Midbrain (tissue), 1 donor: ENCODE data around the gene DAGLA.
"Not testable (repeated sequence)": the region's sequence is repeated elsewhere in the genome, so short reads cannot be mapped to it uniquely, and the experiment has no call there.

ENCODE experiments used
- DNase-seq: peaks from one replicate; lab custom pipeline; 2025; lab: John Stamatoyannopoulos, UW

DAGLA gene

DNA sequence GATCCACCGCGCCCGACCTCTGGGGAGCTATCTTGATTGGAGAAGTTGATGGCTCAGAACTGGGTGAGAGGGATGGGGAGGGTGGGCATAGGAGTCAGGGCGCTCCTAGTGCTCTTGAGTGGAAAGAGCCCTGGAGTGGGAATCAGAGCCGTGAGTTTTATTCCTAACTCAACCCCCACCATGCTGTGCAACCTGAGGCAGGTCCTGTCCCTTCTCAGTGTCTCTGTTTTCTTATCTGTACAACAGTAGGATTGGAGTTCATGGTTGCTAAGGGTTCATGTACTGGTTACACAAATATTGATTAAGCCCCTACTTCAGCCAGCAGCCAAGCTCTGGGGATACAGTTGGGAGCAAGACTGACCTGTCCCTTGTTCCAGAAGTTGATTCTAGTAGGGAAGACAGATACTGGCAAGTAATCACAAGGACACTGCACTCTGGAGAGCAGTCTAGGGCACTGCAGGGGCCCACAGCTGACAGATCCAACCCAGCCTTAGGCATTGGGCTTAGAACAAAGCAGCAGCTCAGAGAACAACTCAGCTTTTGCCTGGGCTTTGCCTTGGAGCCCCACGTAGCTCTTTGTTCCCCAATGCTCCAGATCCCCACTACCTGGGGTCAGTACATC is 12.4 kb upstream of the DAGLA start:
- DNase-seq: no peak

- DNase-seq: peak; percentile 9
Measured at GRCh38 chr11:61669417-61669816, 10.8 kb upstream of the DAGLA start.

DNA sequence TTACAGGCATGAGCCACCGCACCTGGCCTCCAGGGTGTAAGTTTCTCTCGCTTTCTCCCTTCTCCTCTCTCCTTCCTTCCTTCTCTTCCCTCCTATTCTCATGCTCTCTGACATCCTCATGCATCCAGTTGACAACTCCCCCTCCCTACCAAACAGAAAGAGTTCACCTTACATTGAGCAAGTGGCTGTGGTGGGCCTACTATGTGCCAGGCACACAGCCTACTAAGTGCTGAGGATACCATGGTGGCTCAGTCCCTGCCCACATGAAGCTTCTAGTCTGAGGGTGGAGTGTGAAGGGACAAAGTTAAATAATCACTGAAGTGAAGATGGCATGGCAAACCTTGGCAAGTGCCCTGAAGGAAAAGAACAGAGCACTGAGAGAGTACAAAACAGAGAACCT is 9.6 kb upstream of the DAGLA start:
- no peak for DNase-seq

- DNase-seq: no peak
Measured at GRCh38 chr11:61671527-61671926, 8.7 kb upstream of the DAGLA start.

DNA sequence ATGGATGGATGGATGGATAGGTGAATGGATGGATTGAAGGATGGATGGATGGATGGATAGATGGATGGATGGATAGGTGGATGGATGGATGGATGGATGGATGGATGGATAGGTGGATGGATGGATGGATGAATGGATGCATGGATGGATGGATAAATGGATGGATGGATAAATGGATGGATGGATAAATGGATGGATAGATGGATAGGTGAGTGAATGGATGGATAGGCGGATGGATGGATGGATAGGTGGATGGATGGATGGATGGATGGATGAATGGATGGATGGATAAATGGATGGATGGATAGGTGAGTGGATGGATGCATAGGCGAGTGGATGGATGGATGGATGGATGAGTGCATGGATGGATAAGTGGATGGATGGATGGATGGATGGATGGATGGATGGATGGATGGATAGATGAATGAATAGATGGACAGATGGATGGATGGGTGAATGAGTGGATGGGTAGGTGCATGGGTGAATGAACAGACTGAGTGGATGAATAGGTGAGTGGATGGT is 6.2 kb upstream of the DAGLA start:
- DNase-seq: not testable (repeated sequence)

DNA sequence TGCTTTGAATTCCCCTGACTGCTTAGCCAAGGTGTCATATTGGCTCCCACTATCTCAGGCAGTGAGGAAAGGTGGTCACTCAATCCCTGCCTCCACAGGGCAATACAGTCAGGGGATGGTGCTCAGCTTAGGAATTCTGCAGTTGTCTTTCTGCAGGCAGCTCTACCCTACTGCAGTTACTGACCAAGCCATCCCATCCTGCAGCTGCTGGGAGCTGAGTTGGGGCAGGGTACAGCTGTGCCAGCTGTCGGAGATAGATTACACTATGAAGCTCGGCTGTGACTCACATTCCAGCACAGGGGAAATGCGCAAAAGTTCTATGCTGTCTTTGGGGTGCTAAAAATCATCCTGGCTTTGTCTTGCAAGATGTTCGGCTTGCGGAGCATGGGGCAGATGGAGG is 4.4 kb upstream of the DAGLA start:
- DNase-seq: no peak

DNA sequence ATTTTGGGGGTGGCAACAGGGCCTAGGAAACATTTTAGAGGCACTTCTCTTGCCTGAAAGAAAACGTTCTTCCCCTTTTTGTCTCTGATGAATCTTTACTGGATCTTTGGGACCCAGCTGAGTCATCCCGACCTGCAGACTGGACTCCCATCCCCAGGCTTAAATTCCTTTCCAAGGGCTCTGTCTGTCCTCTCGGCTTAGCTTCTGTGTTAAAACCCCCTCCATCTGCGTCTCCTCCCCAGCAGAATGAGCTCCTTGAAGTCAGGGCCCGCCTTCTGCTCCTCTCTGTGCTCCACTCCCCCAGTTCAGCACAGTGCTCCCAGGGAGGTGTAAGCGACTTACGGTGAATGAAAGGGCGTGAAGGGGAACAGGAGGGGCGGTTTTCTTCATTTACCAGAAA is 895 bp upstream of the DAGLA start:
- DNase-seq: no peak

GRCh38 chr11:61680622-61681221 is 531 bp downstream of the DAGLA start:
- no peak for DNase-seq

- DNase-seq: no peak
Measured at GRCh38 chr11:61682093-61682732, 2.0 kb downstream of the DAGLA start.

- no peak for DNase-seq
Measured at GRCh38 chr11:61682906-61683675, 2.9 kb downstream of the DAGLA start.

GRCh38 chr11:61683961-61684869 is 4.0 kb downstream of the DAGLA start:
- DNase-seq: no peak

- DNase-seq: no peak
Measured at GRCh38 chr11:61684870-61685616, 4.9 kb downstream of the DAGLA start.

- DNase-seq: no peak
Measured at GRCh38 chr11:61685617-61685967, 5.4 kb downstream of the DAGLA start.

GRCh38 chr11:61686066-61686465 is 5.9 kb downstream of the DAGLA start:
- DNase-seq: no peak

- DNase-seq: no peak
Measured at GRCh38 chr11:61686469-61686868, 6.3 kb downstream of the DAGLA start.

GRCh38 chr11:61687420-61687819 is 7.2 kb downstream of the DAGLA start:
- DNase-seq: no peak

DNA sequence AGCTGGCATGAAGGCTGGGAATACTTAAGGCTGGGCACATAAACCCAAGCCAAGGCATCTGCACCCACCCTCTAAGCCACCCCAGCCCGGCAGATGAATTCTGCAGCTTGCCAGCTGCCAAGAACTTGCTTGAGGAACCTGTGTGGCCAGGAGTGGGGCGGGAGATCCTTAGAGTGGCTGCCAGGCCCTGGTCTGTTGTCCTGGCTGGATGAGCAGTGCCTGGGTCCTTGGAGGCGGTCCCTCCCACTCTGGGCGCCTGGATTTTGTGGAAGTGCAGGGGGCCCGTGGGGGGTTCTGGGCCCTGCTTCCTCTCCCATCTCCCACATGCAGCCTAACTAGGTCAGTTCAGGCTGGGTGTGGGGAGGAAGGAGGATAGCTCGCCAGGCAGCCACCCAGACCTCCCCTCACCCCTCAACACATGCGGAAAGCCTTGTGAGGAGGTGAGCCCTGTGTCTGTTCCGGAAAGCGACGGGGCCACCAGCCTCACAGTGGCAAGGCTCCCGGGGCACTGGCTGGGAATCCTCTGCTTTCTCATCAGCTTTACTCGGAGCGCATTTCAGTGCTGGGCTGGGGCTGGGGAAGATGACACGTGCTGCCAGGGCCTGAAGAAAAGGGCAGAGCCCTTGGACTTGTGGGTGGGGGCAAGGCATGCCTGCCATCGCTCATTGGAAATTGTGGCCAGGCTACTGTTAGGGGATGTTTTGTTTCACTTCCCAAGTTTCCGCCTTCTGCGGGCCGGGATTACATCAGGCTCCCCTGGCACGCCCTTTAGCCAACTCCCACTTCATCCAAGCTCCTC is 8.4 kb downstream of the DAGLA start:
- peak; percentile 50 for DNase-seq

- DNase-seq: no peak
Measured at GRCh38 chr11:61689164-61689496, 8.9 kb downstream of the DAGLA start.

- DNase-seq: no peak
Measured at GRCh38 chr11:61690706-61691379, 10.7 kb downstream of the DAGLA start.
